ENCODE results near the gene PLEK2. TPM values are rescaled to one million over a fixed set of nuclear protein-coding genes. Genes with fewer than 3 reads are reported as not detected.

The PLEK2 gene
- total RNA-seq, 1 donor from 2014 or later = not detected

DNA sequence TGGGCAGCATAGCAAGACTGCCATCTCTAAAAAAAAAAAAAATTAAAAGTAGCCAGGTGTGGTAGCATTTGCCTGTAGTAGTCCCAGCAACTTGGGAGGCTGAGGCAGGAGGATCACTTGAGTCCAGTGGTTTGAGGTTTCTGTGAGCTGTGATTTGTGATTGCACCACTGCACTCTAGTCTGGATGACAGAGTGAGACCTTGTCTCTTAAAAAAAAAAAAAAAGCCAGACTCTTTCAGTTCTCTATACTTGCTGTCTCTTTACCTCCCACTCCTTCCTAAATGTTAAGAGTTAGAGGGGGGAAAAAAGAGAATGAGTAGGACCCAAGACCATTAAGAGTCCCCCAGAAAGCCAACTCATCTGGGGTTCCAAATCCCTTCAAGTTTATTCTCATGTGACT lies 34.0 kb downstream of the PLEK2 start:
- Histone ChIP-seq H3K27ac (replicated peaks) (no peak overlapping the region), H3K36me3 (peaks cover 97% of the 10 kb centered on the region), H3K27me3 (ENCODE audit: low read depth) (no peaks in the 10 kb centered on the region), H3K9me3 (replicated peaks) (no peaks in the 10 kb centered on the region), H3K4me1 (no peaks in the 10 kb centered on the region), H3K4me3 (no peak overlapping the region)
- intact Hi-C loops (cut with micrococcal nuclease) = no loop called here
- DNase-seq = no peak
- TF ChIP-seq, protein P1, sequence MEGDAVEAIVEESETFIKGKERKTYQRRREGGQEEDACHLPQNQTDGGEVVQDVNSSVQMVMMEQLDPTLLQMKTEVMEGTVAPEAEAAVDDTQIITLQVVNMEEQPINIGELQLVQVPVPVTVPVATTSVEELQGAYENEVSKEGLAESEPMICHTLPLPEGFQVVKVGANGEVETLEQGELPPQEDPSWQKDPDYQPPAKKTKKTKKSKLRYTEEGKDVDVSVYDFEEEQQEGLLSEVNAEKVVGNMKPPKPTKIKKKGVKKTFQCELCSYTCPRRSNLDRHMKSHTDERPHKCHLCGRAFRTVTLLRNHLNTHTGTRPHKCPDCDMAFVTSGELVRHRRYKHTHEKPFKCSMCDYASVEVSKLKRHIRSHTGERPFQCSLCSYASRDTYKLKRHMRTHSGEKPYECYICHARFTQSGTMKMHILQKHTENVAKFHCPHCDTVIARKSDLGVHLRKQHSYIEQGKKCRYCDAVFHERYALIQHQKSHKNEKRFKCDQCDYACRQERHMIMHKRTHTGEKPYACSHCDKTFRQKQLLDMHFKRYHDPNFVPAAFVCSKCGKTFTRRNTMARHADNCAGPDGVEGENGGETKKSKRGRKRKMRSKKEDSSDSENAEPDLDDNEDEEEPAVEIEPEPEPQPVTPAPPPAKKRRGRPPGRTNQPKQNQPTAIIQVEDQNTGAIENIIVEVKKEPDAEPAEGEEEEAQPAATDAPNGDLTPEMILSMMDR (IDR thresholded peaks at IDR 0.05; ENCODE audit: borderline replicate concordance) = no peak

DNA sequence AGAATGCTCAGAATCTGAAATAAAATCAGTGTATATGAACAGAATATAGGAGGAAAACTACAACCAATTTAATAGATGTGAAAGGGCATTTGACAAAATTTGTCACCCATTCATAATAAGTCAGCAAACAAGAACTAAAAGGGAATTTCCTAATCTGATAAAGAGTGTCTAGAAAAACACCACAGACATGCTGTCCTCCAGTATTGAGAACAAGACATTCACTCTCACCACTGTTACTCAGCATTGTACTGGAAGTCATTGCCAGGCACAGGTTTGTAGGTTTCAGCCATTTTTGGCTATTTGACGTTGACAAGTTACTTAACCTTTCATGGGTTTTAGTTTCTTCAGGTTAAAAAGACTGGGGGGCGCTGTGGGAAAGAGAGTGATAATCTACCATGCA lies 38.6 kb downstream of the PLEK2 start:
- Histone ChIP-seq H3K27me3 (ENCODE audit: low read depth) (no peaks in the 10 kb centered on the region), H3K4me1 (peaks cover 3% of the 10 kb centered on the region), H3K36me3 (peaks cover 95% of the 10 kb centered on the region), H3K4me3 (no peak overlapping the region), H3K27ac (replicated peaks) (no peak overlapping the region), H3K9me3 (replicated peaks) (no peaks in the 10 kb centered on the region)
- TF ChIP-seq, protein P1 (IDR thresholded peaks at IDR 0.05; ENCODE audit: borderline replicate concordance) = no peak
- no peak for DNase-seq
- intact Hi-C loops (cut with micrococcal nuclease) = no loop called here

DNA sequence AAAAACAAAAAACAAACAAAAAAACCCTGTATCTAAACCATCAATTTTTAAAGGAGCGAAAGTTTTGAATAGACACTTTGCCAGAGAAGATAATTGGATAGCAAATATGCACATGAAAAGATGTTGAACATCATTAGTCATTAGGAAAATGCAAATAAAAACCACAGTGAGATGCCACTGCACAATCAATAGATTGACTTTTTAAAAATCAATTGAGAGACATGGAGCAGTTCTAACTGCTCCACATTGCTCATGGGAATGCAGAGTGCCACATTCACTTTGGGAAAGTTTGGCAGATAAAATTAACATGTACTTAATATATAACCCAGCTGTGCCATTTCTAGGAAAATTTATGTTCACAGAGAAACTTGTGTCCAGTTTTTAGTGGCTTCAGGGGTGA lies 39.1 kb downstream of the PLEK2 start:
- no peaks in the 10 kb centered on the region for H3K27me3 ChIP-seq (ENCODE audit: low read depth)
- TF ChIP-seq, protein P1 (IDR thresholded peaks at IDR 0.05; ENCODE audit: borderline replicate concordance) = no peak
- no peak overlapping the region for H3K27ac ChIP-seq (replicated peaks)
- no peaks in the 10 kb centered on the region for H3K9me3 ChIP-seq (replicated peaks)
- H3K36me3 ChIP-seq = peaks cover 95% of the 10 kb centered on the region
- intact Hi-C loops (cut with micrococcal nuclease) = no loop called here
- H3K4me1 ChIP-seq = peaks cover 9% of the 10 kb centered on the region
- no peak for DNase-seq
- no peak overlapping the region for H3K4me3 ChIP-seq

DNA sequence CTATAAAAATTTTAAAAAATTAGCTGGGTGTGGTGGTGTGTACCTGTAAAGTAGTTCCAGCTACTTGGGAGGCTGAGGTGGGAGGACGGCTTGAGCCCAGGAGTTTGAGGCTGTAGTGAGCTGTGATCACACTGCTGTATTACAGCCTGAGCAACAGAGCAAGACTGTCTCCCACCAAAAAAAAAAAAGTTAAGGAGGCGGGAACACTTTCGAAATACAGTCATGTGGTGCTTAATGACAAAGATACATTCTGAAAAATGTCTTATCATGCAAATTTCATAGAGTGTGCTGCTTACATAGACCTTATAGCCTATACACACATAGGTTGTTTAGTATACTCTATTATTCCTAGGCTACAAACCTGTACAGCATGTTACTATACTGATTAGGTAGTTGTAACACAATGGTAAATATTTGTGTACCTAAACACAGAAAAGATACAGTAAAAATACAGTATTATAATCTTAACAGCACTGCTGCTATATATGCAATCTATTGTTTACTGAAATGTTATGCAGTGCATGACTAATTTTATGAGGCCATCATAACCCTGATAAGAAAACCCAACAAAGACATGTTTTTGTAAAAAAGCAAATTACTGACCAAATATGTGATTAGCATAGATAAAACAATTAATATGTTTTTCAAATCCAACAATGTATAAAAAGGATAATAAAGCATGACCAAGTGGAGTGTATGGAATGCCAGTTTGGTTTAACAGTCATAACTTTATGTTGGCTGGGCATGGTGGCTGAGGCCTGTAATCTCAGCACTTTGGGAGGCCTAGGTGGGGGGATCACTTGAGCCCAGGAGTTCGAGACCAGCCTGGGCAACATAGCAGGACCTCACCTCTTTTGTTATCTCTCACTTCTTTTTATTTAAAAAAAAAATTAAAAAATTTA lies 40.5 kb downstream of the PLEK2 start:
- TF ChIP-seq, protein P1 (IDR thresholded peaks at IDR 0.05; ENCODE audit: borderline replicate concordance) = no peak
- Histone ChIP-seq H3K27me3 (ENCODE audit: low read depth) (no peaks in the 10 kb centered on the region), H3K36me3 (peaks cover 95% of the 10 kb centered on the region), H3K9me3 (replicated peaks) (no peaks in the 10 kb centered on the region), H3K4me1 (peaks cover 19% of the 10 kb centered on the region), H3K4me3 (no peak overlapping the region), H3K27ac (replicated peaks) (no peak overlapping the region)
- intact Hi-C loops (cut with micrococcal nuclease) = no loop called here
- no peak for DNase-seq

DNA sequence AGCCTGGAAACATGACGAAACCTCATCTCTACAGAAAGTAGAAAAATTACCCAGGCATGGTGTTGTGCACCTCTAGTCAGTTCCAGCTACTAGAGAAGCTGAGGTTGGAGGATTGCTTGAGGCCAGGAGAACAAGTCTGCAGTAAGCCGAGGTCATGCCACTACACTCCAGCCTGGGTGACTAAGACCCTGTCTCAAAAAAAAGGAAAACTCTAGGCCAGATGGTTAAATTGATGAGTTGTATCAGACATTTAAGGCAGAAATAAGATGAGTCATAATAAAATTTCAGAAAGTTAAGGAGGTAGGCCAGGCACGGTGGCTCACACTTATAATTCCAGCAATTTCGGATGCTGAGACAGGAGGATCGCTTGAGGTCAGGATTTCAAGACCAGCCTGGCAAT lies 41.1 kb downstream of the PLEK2 start:
- intact Hi-C loops (cut with micrococcal nuclease) = no loop called here
- Histone ChIP-seq H3K36me3 (peaks cover 95% of the 10 kb centered on the region), H3K4me3 (no peak overlapping the region), H3K27me3 (ENCODE audit: low read depth) (no peaks in the 10 kb centered on the region), H3K4me1 (peaks cover 23% of the 10 kb centered on the region), H3K9me3 (replicated peaks) (no peaks in the 10 kb centered on the region), H3K27ac (replicated peaks) (no peak overlapping the region)
- TF ChIP-seq, protein P1 (IDR thresholded peaks at IDR 0.05; ENCODE audit: borderline replicate concordance) = no peak
- no peak for DNase-seq

All from left ventricle myocardium inferior (tissue), 1 donor.